Activated CD4-positive, alpha-beta memory T cell treated with anti-CD3 and anti-CD28 coated beads for 36 hours (primary cell): ENCODE data around the gene HTR2C. TPM values are rescaled to one million over a fixed set of nuclear protein-coding genes. Genes with fewer than 3 reads are reported as not detected.
"Not testable (repeated sequence)": the region's sequence is repeated elsewhere in the genome, so short reads cannot be mapped to it uniquely, and the experiment has no call there.

ENCODE experiments used
- CTCF ChIA-PET: fragments of 350-600 bp; sonication (Branson Sonifier 250); formaldehyde crosslinking; loops from one replicate; lab custom pipeline; 2021; ENCODE audit warnings: antibody characterized with exemption, inconsistent platforms; lab: Charles Lee
- POLR2A ChIA-PET: fragments of 350-600 bp; sonication (Branson Sonifier 250); formaldehyde crosslinking; loops from one replicate; lab custom pipeline; 2021; ENCODE audit warnings: antibody characterized with exemption; lab: Charles Lee
- DNase-seq: peaks from one replicate; pipeline ENCODE4 v3.0.0-alpha.2; 2020
- H3K27ac Mint-ChIP-seq: one replicate; pipeline ENCODE4 v1.8.0; 2021; ENCODE audit warnings: mixed read lengths
- H3K27me3 Mint-ChIP-seq: one replicate; pipeline ENCODE4 v1.8.0; 2021; ENCODE audit warnings: mixed read lengths
- H3K36me3 Mint-ChIP-seq: one replicate; pipeline ENCODE4 v1.8.0; 2021; ENCODE audit warnings: mixed read lengths
- H3K4me1 Mint-ChIP-seq: one replicate; pipeline ENCODE4 v1.8.0; 2021; ENCODE audit warnings: low read depth, mixed read lengths
- H3K4me3 Mint-ChIP-seq: one replicate; pipeline ENCODE4 v1.8.0; 2021; ENCODE audit warnings: mild to moderate bottlenecking, mixed read lengths
- H3K9me3 Mint-ChIP-seq: one replicate; pipeline ENCODE4 v1.8.0; 2021; ENCODE audit warnings: mixed read lengths
- intact Hi-C: fragments of 100-400 bp; cut with micrococcal nuclease; formaldehyde crosslinking; loops from one replicate; pipeline ENCODE4 v1.15.1; 2023
- total RNA-seq, 2 experiments: library from RNA; stranded (reverse); gene quantifications; one replicate each; pipeline ENCODE4 v1.2.3, GENCODE V29; 2021

Gene HTR2C
- total RNA-seq, result not detected

- DNase-seq, result no peak
- Mint-ChIP-seq H3K27ac (no peak within 1 kb of the TSS), H3K9me3 (peaks cover 3% of the 10 kb centered on the region), H3K27me3 (peaks cover 15% of the 10 kb centered on the region), H3K4me1 (no peaks in the 10 kb centered on the region), H3K4me3 (no peak within 1 kb of the TSS), H3K36me3 (peaks cover 3% of the 10 kb centered on the region)
- intact Hi-C loops, result no loop called here
- POLR2A ChIA-PET, result no interaction called here
- CTCF ChIA-PET, result no interaction called here
Measured at GRCh38 chrX:114583646-114584374, at the start of gene HTR2C. TSS of gene HTR2C (plus strand) at chrX:114584086. CDS start at chrX:114726937, 142,851 bp downstream.

- Mint-ChIP-seq H3K36me3 (peaks cover 3% of the 10 kb centered on the region), H3K9me3 (peaks cover 3% of the 10 kb centered on the region), H3K27ac (no peak overlapping the region), H3K4me1 (no peaks in the 10 kb centered on the region), H3K4me3 (no peak overlapping the region), H3K27me3 (peaks cover 15% of the 10 kb centered on the region)
- intact Hi-C loops, result no loop called here
- ChIA-PET POLR2A (no interaction called here), CTCF (no interaction called here)
- no peak for DNase-seq
Measured at GRCh38 chrX:114580336-114580735, 3.5 kb upstream of the HTR2C start.

GRCh38 chrX:114581528-114582263, 2.2 kb upstream of the HTR2C start:
- Mint-ChIP-seq H3K27ac (no peak overlapping the region), H3K4me3 (no peak overlapping the region), H3K9me3 (peaks cover 3% of the 10 kb centered on the region), H3K36me3 (peaks cover 3% of the 10 kb centered on the region), H3K27me3 (peaks cover 15% of the 10 kb centered on the region), H3K4me1 (no peaks in the 10 kb centered on the region)
- intact Hi-C loops, result no loop called here
- POLR2A ChIA-PET, result no interaction called here
- DNase-seq, result no peak
- CTCF ChIA-PET, result no interaction called here

GRCh38 chrX:114582264-114582632, 1.6 kb upstream of the HTR2C start:
- Mint-ChIP-seq H3K4me1 (no peaks in the 10 kb centered on the region), H3K27ac (no peak overlapping the region), H3K36me3 (peaks cover 3% of the 10 kb centered on the region), H3K4me3 (no peak overlapping the region), H3K9me3 (peaks cover 3% of the 10 kb centered on the region), H3K27me3 (peaks cover 15% of the 10 kb centered on the region)
- POLR2A ChIA-PET, result no interaction called here
- intact Hi-C loops, result no loop called here
- CTCF ChIA-PET, result no interaction called here
- no peak for DNase-seq

- POLR2A ChIA-PET, result no interaction called here
- Mint-ChIP-seq H3K27ac (no peak overlapping the region), H3K27me3 (peaks cover 15% of the 10 kb centered on the region), H3K9me3 (peaks cover 3% of the 10 kb centered on the region), H3K4me3 (no peak overlapping the region), H3K36me3 (peaks cover 3% of the 10 kb centered on the region), H3K4me1 (no peaks in the 10 kb centered on the region)
- intact Hi-C loops, result no loop called here
- CTCF ChIA-PET, result no interaction called here
- no peak for DNase-seq
Measured at GRCh38 chrX:114582698-114583395, 1.0 kb upstream of the HTR2C start.

- intact Hi-C loops, result no loop called here
- Mint-ChIP-seq H3K4me3 (no peak overlapping the region), H3K9me3 (peaks cover 3% of the 10 kb centered on the region), H3K27me3 (peaks cover 15% of the 10 kb centered on the region), H3K27ac (no peak overlapping the region), H3K36me3 (peaks cover 3% of the 10 kb centered on the region), H3K4me1 (no peaks in the 10 kb centered on the region)
- ChIA-PET CTCF (no interaction called here), POLR2A (no interaction called here)
- DNase-seq, result no peak
Measured at GRCh38 chrX:114584375-114584943, 573 bp downstream of the HTR2C start.

GRCh38 chrX:114584983-114585842, 1.3 kb downstream of the HTR2C start:
- no peaks in the 10 kb centered on the region for H3K4me1 Mint-ChIP-seq
- H3K4me3 Mint-ChIP-seq, result no peak overlapping the region
- POLR2A ChIA-PET, result no interaction called here
- DNase-seq, result no peak
- intact Hi-C loops, result no loop called here
- H3K36me3 Mint-ChIP-seq, result peaks cover 3% of the 10 kb centered on the region
- peaks cover 3% of the 10 kb centered on the region for H3K9me3 Mint-ChIP-seq
- H3K27ac Mint-ChIP-seq, result no peak overlapping the region
- peaks cover 15% of the 10 kb centered on the region for H3K27me3 Mint-ChIP-seq
- CTCF ChIA-PET, result no interaction called here

GRCh38 chrX:114591121-114591520, 7.2 kb downstream of the HTR2C start:
- Mint-ChIP-seq H3K36me3 (no peaks in the 10 kb centered on the region), H3K4me1 (no peaks in the 10 kb centered on the region), H3K27me3 (no peaks in the 10 kb centered on the region), H3K27ac (no peak overlapping the region), H3K9me3 (no peaks in the 10 kb centered on the region), H3K4me3 (no peak overlapping the region)
- no peak for DNase-seq
- intact Hi-C loops, result no loop called here
- CTCF ChIA-PET, result no interaction called here
- POLR2A ChIA-PET, result no interaction called here

- Mint-ChIP-seq H3K27ac (no peak overlapping the region), H3K9me3 (no peaks in the 10 kb centered on the region), H3K4me3 (no peak overlapping the region), H3K27me3 (no peaks in the 10 kb centered on the region), H3K36me3 (no peaks in the 10 kb centered on the region), H3K4me1 (no peaks in the 10 kb centered on the region)
- POLR2A ChIA-PET, result no interaction called here
- intact Hi-C loops, result no loop called here
- CTCF ChIA-PET, result no interaction called here
- DNase-seq, result no peak
Measured at GRCh38 chrX:114599305-114599704, 15.4 kb downstream of the HTR2C start.

GRCh38 chrX:114599911-114600310, 16.0 kb downstream of the HTR2C start:
- ChIA-PET CTCF (no interaction called here), POLR2A (no interaction called here)
- H3K27ac Mint-ChIP-seq, result no peak overlapping the region
- DNase-seq, result no peak
- no peaks in the 10 kb centered on the region for H3K4me1 Mint-ChIP-seq
- no peak overlapping the region for H3K4me3 Mint-ChIP-seq
- H3K9me3 Mint-ChIP-seq, result no peaks in the 10 kb centered on the region
- intact Hi-C loops, result no loop called here
- no peaks in the 10 kb centered on the region for H3K36me3 Mint-ChIP-seq
- H3K27me3 Mint-ChIP-seq, result no peaks in the 10 kb centered on the region

GRCh38 chrX:114606619-114607018, 22.7 kb downstream of the HTR2C start:
- H3K36me3 Mint-ChIP-seq, H3K27ac Mint-ChIP-seq, CTCF ChIA-PET, H3K27me3 Mint-ChIP-seq, H3K4me1 Mint-ChIP-seq, DNase-seq, intact Hi-C loops, H3K9me3 Mint-ChIP-seq, H3K4me3 Mint-ChIP-seq, POLR2A ChIA-PET: not testable (repeated sequence)
